Stimulated activated memory B cell treated with anti-CD40 and anti-IgM and Interleukin-4, amounts not matched to agents 10 μg/mL and 1 μg/mL and 100 μg/mL, for 72 hours (primary cell): ENCODE results near the gene QSER1.
"Not testable (repeated sequence)": the region's sequence is repeated elsewhere in the genome, so short reads cannot be mapped to it uniquely, and the experiment has no call there.

ENCODE experiments used
- ATAC-seq: fragments of 150-1000 bp; cut with Tn5 transposase; 2 replicates; pipeline ENCODE4 v1.10.0; 2021
- H3K27ac Mint-ChIP-seq: one replicate; pipeline ENCODE4 v1.8.0; 2022; ENCODE audit warnings: mild to moderate bottlenecking, mixed read lengths
- H3K27me3 Mint-ChIP-seq: one replicate; pipeline ENCODE4 v1.8.0; 2022; ENCODE audit warnings: mixed read lengths
- H3K36me3 Mint-ChIP-seq: one replicate; pipeline ENCODE4 v1.8.0; 2022; ENCODE audit warnings: mixed read lengths
- H3K4me1 Mint-ChIP-seq: one replicate; pipeline ENCODE4 v1.8.0; 2022; ENCODE audit warnings: mixed read lengths
- H3K4me3 Mint-ChIP-seq: one replicate; pipeline ENCODE4 v1.8.0; 2022; ENCODE audit warnings: mild to moderate bottlenecking, moderate library complexity, mixed read lengths
- H3K9me3 Mint-ChIP-seq: one replicate; pipeline ENCODE4 v1.8.0; 2022; ENCODE audit warnings: mixed read lengths

Gene QSER1

GRCh38 chr11:32899438-32899837 lies 6.8 kb downstream of the QSER1 start:
- Mint-ChIP-seq H3K9me3 (no peaks in the 10 kb centered on the region), H3K27ac (no peak overlapping the region), H3K4me1 (peaks cover 49% of the 10 kb centered on the region), H3K4me3 (no peak overlapping the region), H3K27me3 (no peaks in the 10 kb centered on the region), H3K36me3 (peaks cover 20% of the 10 kb centered on the region)
- ATAC-seq: no peak

GRCh38 chr11:32902089-32902665 lies 9.6 kb downstream of the QSER1 start:
- Mint-ChIP-seq H3K27ac (no peak overlapping the region), H3K4me1 (peaks cover 40% of the 10 kb centered on the region), H3K36me3 (peaks cover 20% of the 10 kb centered on the region), H3K4me3 (no peak overlapping the region), H3K27me3 (no peaks in the 10 kb centered on the region), H3K9me3 (no peaks in the 10 kb centered on the region)
- no peak for ATAC-seq

GRCh38 chr11:32905028-32905667 lies 12.5 kb downstream of the QSER1 start:
- no peak overlapping the region for H3K27ac Mint-ChIP-seq
- peaks cover 35% of the 10 kb centered on the region for H3K4me1 Mint-ChIP-seq
- no peak overlapping the region for H3K4me3 Mint-ChIP-seq
- H3K9me3 Mint-ChIP-seq: no peaks in the 10 kb centered on the region
- no peaks in the 10 kb centered on the region for H3K27me3 Mint-ChIP-seq
- peaks cover 10% of the 10 kb centered on the region for H3K36me3 Mint-ChIP-seq
- ATAC-seq: no peak

- Mint-ChIP-seq H3K27me3 (no peaks in the 10 kb centered on the region), H3K4me1 (peaks cover 14% of the 10 kb centered on the region), H3K4me3 (no peak overlapping the region), H3K27ac (no peak overlapping the region), H3K36me3 (peaks cover 17% of the 10 kb centered on the region), H3K9me3 (no peaks in the 10 kb centered on the region)
- no peak for ATAC-seq
These were observed 16.0 kb downstream of the QSER1 start for GRCh38 chr11:32908619-32909018.

GRCh38 chr11:32911413-32911812 lies 18.8 kb downstream of the QSER1 start:
- no peak overlapping the region for H3K27ac Mint-ChIP-seq
- H3K27me3 Mint-ChIP-seq: no peaks in the 10 kb centered on the region
- no peaks in the 10 kb centered on the region for H3K9me3 Mint-ChIP-seq
- no peak overlapping the region for H3K4me3 Mint-ChIP-seq
- H3K4me1 Mint-ChIP-seq: peaks cover 5% of the 10 kb centered on the region
- peaks cover 17% of the 10 kb centered on the region for H3K36me3 Mint-ChIP-seq
- ATAC-seq: no peak

- no peak overlapping the region for H3K27ac Mint-ChIP-seq
- ATAC-seq: no peak
- no peak overlapping the region for H3K4me3 Mint-ChIP-seq
- no peaks in the 10 kb centered on the region for H3K27me3 Mint-ChIP-seq
- peaks cover 17% of the 10 kb centered on the region for H3K36me3 Mint-ChIP-seq
- H3K4me1 Mint-ChIP-seq: peaks cover 6% of the 10 kb centered on the region
- no peaks in the 10 kb centered on the region for H3K9me3 Mint-ChIP-seq
These were observed 20.8 kb downstream of the QSER1 start for GRCh38 chr11:32913445-32913844.

- H3K9me3 Mint-ChIP-seq: no peaks in the 10 kb centered on the region
- H3K27ac Mint-ChIP-seq: no peak overlapping the region
- ATAC-seq: no peak
- H3K4me3 Mint-ChIP-seq: no peak overlapping the region
- H3K27me3 Mint-ChIP-seq: no peaks in the 10 kb centered on the region
- peaks cover 13% of the 10 kb centered on the region for H3K4me1 Mint-ChIP-seq
- peaks cover 15% of the 10 kb centered on the region for H3K36me3 Mint-ChIP-seq
These were observed 23.8 kb downstream of the QSER1 start for GRCh38 chr11:32916361-32916760.

GRCh38 chr11:32916994-32917393 lies 24.4 kb downstream of the QSER1 start:
- no peak overlapping the region for H3K27ac Mint-ChIP-seq
- ATAC-seq: no peak
- H3K36me3 Mint-ChIP-seq: peaks cover 9% of the 10 kb centered on the region
- H3K27me3 Mint-ChIP-seq: no peaks in the 10 kb centered on the region
- H3K9me3 Mint-ChIP-seq: no peaks in the 10 kb centered on the region
- H3K4me1 Mint-ChIP-seq: peaks cover 14% of the 10 kb centered on the region
- no peak overlapping the region for H3K4me3 Mint-ChIP-seq

- no peak for ATAC-seq
- Mint-ChIP-seq H3K9me3 (no peaks in the 10 kb centered on the region), H3K27me3 (no peaks in the 10 kb centered on the region), H3K4me3 (no peak overlapping the region), H3K36me3 (peaks cover 12% of the 10 kb centered on the region), H3K27ac (no peak overlapping the region), H3K4me1 (peaks cover 14% of the 10 kb centered on the region)
These were observed 25.8 kb downstream of the QSER1 start for GRCh38 chr11:32918427-32918826.

- Mint-ChIP-seq H3K36me3 (peaks cover 12% of the 10 kb centered on the region), H3K4me1 (peaks cover 14% of the 10 kb centered on the region), H3K9me3 (no peaks in the 10 kb centered on the region), H3K27me3 (no peaks in the 10 kb centered on the region), H3K4me3 (no peak overlapping the region), H3K27ac (no peak overlapping the region)
- ATAC-seq: no peak
These were observed 26.7 kb downstream of the QSER1 start for GRCh38 chr11:32919338-32919737.

GRCh38 chr11:32920570-32920969 lies 28.0 kb downstream of the QSER1 start:
- Mint-ChIP-seq H3K4me3 (no peak overlapping the region), H3K36me3 (peaks cover 12% of the 10 kb centered on the region), H3K27ac (no peak overlapping the region), H3K9me3 (no peaks in the 10 kb centered on the region), H3K4me1 (peaks cover 14% of the 10 kb centered on the region), H3K27me3 (no peaks in the 10 kb centered on the region)
- no peak for ATAC-seq

- Mint-ChIP-seq H3K27me3 (no peaks in the 10 kb centered on the region), H3K4me3 (no peak overlapping the region), H3K4me1 (peaks cover 14% of the 10 kb centered on the region), H3K9me3 (no peaks in the 10 kb centered on the region), H3K27ac (no peak overlapping the region), H3K36me3 (peaks cover 12% of the 10 kb centered on the region)
- no peak for ATAC-seq
These were observed 28.6 kb downstream of the QSER1 start for GRCh38 chr11:32921204-32921603.

GRCh38 chr11:32931606-32932005 lies 39.0 kb downstream of the QSER1 start:
- Mint-ChIP-seq H3K9me3 (no peaks in the 10 kb centered on the region), H3K4me1 (peaks cover 6% of the 10 kb centered on the region), H3K36me3 (peaks cover 44% of the 10 kb centered on the region), H3K4me3 (no peak overlapping the region), H3K27me3 (no peaks in the 10 kb centered on the region), H3K27ac (no peak overlapping the region)
- ATAC-seq: no peak

- Mint-ChIP-seq H3K4me3 (no peak overlapping the region), H3K9me3 (no peaks in the 10 kb centered on the region), H3K27me3 (no peaks in the 10 kb centered on the region), H3K27ac (no peak overlapping the region), H3K4me1 (peaks cover 9% of the 10 kb centered on the region), H3K36me3 (peaks cover 50% of the 10 kb centered on the region)
- no peak for ATAC-seq
These were observed 39.6 kb downstream of the QSER1 start for GRCh38 chr11:32932196-32932595.

GRCh38 chr11:32935462-32936029 lies 42.9 kb downstream of the QSER1 start:
- no peaks in the 10 kb centered on the region for H3K27me3 Mint-ChIP-seq
- no peak for ATAC-seq
- no peak overlapping the region for H3K27ac Mint-ChIP-seq
- no peak overlapping the region for H3K4me3 Mint-ChIP-seq
- H3K36me3 Mint-ChIP-seq: peaks cover 75% of the 10 kb centered on the region
- no peaks in the 10 kb centered on the region for H3K9me3 Mint-ChIP-seq
- peaks cover 27% of the 10 kb centered on the region for H3K4me1 Mint-ChIP-seq

GRCh38 chr11:32936178-32936577 lies 43.6 kb downstream of the QSER1 start:
- H3K4me3 Mint-ChIP-seq, H3K9me3 Mint-ChIP-seq, ATAC-seq, H3K27ac Mint-ChIP-seq, H3K27me3 Mint-ChIP-seq: not testable (repeated sequence)
- Mint-ChIP-seq H3K4me1 (peaks cover 32% of the 10 kb centered on the region), H3K36me3 (peaks cover 80% of the 10 kb centered on the region)
